GM08714 (cell line): ENCODE results near the gene PHLDA3.

Source experiments
- H3K4me3 ChIP-seq: fragments of 200-500 bp; sonication (Bioruptor generic); 2 replicates; pipeline ENCODE4 v1.5.1; 2014; ENCODE audit warnings: mild to moderate bottlenecking, low read length, inconsistent platforms
- ZNF274 ChIP-seq: IDR thresholded peaks from 2 replicates; pipeline ENCODE4 v1.6.1; 2012; ENCODE audit warnings: mild to moderate bottlenecking, low read depth, low read length

PHLDA3 gene

DNA sequence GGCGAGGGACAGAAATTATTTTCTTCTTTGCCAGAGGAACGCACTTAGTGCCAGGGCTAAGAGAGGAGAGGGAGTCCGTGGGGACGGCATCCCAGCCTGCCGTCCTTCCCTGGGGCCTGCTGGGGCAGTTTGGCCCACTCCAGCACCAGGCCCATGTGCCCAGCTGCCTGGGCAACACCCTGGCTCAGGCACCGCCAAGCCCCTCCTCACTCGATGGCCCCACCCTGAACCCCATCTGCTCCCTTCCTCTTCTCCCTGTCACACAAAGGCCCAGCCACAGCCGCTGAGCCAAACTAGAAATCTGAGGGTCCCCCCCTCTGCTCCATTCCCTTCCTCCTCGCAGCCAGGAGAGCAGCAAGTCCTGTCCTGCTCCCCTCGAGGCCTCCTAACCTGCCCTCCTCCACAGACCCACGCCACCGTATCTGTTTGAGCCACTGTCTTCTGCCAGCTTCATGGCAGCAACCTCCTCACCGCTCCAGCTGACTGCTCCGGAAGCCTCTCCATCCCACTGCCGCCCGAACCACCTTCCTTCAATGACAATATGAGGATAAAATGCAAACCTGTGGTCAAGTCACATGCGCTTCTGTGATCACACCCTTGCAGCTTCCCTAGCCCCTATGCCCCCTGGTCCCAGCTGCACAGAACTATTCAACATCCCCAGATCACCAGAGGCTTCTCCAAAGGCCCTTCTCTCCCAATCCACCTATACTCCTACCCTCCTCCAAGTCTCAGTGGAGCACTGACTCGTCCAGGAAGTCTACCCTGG, 39.1 kb downstream of the PHLDA3 start:
- no peak for TF ChIP-seq ZNF274
- no peak overlapping the region for H3K4me3 ChIP-seq

DNA sequence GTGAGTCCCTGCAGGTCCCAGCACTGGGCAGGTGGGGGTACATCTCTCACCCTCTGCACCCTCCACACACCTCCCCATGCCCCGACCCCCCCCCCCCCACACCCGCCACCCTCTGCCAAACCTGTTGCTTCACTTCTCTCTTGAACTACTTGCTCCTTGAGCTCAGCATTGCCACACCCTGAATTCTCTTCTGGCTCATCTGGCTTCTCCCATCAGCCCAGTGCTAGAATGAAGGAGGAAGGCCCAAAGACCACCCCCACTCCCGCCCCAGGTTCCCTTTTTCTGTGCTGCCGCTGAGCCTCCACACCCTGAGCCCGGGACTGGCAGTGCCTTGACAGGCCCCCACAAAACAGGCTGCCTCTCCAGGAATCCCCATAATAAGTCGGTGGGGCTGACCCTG, 41.0 kb downstream of the PHLDA3 start:
- no peak for TF ChIP-seq ZNF274
- no peak overlapping the region for H3K4me3 ChIP-seq

DNA sequence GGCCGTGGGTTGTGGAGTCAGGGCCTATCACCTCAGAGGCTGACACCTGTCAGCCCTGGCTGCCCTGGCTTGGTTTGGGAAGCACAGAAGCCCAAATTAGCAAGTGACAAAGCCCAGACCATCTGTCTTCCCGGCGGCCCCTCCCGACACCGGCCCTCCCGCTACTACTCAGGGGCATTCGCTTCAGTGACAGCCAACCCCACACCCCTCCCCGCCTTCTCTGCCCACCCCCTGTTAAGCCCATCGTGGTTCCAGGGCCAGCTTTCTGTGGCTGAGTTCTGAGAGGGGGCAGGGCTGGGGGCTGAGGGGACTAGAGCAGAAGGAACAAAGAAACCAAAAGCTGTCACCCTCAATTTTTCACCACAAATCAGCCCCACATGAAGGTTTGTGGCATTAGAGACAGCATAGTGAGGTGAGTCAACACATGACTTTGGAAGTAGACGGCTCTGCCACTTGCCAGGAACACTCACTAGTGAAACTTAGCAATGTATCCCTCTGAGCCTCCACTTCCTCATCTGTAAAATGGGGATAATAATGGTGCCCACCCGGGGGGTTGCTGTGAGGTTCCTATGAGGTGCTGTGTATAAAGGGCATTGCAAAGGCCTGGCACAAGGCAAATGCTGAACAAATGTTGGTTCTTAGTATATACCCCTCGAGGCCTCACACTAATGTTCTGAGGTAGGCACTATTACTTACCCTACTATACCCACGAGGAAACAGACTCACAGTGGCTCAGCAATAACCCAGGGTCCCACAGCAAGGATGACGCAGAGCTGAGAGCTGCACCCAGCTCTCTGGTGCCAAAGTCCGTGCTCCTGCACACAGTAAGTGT, 42.3 kb downstream of the PHLDA3 start:
- TF ChIP-seq ZNF274 = no peak
- no peak overlapping the region for H3K4me3 ChIP-seq

DNA sequence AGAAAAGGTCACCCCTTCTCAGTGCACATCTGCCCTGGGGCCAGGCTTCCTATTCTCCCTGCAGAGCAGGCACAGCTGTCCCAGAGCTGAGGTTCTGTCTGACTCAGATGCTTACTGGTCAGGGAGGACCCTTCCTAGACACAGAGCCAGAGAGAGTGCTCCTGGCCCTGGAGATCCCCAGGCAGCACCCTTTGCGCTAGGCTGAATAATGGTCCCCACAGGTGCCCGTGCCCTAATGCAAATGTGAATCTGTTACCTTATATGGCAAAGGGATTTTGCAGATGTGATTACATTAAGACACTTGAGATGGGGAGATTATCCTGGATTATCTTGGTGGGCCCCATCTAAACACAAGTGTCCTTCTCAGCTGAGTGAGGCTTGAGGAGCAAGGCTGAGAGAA, 44.8 kb downstream of the PHLDA3 start:
- H3K4me3 ChIP-seq = no peak overlapping the region
- no peak for TF ChIP-seq ZNF274

DNA sequence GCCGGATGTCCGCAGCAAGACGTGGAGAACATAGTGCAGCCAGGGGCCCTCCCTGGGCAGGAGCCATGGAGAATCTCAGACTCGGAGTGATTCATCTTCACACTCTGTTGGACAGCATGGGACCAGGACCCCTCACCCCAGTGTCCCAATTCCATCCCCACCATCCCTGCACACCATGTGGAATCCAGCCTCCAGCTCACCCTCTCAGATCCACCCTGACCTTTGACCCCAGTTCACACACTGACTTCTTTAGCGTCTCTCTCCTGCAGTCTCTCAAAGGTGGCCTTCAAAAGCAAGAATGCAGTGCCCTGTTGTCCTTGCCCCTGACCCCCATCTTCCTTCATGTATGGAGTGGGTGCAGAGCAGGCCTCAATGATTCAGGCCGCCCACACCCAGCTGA, 45.3 kb downstream of the PHLDA3 start:
- no peak for TF ChIP-seq ZNF274
- H3K4me3 ChIP-seq = no peak overlapping the region

DNA sequence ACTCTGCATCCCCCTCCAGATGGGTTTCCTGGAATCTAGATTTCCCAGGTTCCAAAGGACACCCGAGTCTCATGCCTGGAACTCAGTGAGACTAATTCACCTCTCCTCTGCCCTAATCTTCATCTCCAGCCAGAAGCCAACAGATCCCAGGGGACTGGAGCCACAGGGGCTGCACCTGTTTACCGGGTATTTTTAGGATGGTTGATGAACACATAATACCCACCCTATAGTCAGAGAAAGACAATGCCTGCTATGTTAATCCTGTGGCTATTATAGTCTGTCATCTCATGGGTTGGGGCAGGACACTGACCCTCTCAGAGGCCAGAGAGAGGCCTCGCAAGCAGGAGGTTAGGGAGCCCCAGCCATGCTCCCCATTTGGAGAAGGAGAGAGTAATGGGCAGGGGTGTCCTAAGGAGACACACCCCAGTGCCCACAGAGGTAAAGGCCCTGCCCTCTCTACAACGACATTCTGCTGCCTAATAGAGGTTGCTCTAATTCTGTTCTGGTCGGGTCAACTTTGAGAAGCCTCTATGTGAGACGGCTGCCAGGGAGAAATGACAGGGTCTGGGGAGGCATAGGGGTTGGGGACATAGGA, 46.5 kb downstream of the PHLDA3 start:
- no peak for TF ChIP-seq ZNF274
- H3K4me3 ChIP-seq = no peak overlapping the region

DNA sequence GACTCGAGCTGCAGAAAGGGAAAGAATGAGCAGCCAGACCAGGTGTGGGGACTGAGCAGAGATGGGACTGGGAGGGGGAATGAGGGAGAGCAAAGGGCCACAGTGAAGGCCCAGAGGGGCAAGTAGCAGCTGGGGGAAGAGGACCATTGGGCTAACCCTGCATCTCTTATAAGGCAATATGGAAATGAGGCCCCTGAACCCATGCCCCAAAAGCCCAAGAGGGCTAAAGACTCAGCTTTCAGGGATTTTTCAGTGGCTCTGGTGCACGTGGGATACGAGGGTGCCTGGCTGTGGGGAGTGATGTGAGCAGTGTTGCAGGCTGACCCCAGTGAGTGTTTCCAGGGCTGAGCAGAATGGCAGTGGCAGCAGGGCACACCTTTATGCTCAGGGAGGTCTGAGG, 47.0 kb downstream of the PHLDA3 start:
- TF ChIP-seq ZNF274 = no peak
- no peak overlapping the region for H3K4me3 ChIP-seq

DNA sequence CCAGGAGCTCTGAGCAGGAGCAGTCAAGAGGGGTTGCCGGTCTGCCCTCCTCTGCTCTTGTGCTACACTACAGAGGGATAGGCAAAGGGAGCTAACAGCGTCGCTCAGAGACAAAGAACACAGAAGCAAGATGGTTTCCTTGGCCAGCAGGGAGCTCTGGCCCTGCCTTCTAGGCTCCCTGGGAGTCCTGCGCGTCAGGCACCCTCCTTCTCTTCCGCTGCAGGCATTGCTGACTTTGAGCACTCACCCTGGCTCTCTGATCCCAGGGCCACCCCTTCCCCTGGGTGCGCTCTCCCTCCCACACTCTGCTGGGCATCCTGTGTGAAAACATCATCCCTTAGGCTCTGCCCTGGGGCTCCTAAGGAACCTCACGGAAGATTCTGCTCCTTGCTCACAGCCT, 47.9 kb downstream of the PHLDA3 start:
- no peak overlapping the region for H3K4me3 ChIP-seq
- no peak for TF ChIP-seq ZNF274

DNA sequence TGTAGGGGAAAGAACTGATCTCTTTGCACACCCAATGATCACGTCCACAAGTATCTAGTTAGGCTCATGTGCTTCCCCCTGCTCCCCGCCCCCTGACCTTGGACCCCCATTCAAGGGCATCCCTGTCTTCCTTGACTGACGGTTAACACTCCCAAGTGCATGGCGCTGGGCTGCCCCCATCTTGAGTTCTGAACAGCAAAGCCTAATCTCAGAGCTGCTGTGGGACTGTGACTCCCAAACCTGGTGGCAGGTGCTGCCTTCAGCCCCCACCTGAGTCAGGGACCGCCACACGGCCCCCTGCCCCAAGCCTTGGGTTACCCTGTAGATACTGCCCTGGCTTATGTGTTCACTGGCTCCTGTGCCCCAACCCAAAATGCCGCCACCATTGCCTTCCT, 48.4 kb downstream of the PHLDA3 start:
- no peak overlapping the region for H3K4me3 ChIP-seq
- TF ChIP-seq ZNF274 = no peak

DNA sequence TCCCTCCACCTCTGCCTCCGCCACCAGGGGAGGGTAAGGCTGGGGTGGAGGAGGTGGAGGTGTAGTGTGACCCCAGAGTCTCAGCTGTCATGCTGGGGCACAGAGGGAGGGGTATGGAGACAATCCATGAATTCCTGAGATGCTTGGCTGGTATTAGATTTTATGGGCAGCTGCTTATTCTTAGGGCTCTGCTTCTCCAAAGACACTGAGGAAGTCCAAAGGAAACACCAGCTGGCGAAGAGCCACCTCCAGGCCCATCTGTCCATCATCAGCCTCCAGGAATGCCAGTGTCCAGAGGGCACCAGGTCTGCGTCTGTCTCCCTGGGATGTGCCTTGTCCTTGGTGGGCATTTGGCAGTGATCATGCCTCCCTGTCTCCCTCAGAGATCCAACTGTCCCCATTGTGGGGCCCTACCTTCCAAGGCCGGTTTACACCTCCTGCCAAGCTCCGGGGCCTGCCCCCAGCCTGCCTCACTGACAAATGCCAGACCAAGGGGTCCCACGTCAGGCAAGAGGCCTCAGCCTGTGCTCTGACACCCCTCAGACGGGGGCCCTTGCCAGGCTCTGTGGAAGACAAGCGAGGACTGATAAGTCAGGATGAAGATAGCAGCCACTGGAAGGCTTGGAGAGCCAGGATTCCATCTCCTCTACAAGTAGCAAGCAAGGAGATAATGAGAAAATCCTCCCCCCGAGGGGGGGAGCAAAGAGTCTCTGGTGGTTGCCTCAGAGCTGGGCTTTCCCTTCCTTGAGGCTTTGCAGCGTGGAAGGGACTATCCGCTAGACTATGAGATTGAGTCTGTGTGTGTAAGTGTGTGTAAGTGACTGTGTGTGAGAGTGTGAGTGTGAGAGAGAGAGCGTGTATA, 49.0 kb downstream of the PHLDA3 start:
- no peak overlapping the region for H3K4me3 ChIP-seq
- no peak for TF ChIP-seq ZNF274

DNA sequence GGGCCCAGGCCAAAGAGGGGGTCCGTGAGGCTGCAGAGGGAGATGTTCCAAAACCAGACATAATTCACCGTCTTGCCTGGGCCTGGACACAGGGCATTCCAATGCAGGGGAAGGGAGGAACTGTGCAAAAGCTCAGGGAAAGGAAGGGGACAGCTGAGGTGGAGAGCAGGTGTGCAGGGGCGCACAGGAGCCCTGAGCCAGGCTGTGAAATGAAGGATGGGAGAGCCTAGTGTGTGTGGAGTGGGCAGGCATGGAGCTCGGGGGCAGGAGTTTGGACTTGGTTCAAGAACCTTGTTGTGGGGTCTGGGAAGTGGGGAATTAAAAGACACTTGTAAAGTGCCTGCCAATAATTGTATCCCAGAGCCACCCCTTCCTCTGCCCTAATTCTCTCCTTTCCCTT, 49.7 kb downstream of the PHLDA3 start:
- H3K4me3 ChIP-seq = no peak overlapping the region
- TF ChIP-seq ZNF274 = no peak

DNA sequence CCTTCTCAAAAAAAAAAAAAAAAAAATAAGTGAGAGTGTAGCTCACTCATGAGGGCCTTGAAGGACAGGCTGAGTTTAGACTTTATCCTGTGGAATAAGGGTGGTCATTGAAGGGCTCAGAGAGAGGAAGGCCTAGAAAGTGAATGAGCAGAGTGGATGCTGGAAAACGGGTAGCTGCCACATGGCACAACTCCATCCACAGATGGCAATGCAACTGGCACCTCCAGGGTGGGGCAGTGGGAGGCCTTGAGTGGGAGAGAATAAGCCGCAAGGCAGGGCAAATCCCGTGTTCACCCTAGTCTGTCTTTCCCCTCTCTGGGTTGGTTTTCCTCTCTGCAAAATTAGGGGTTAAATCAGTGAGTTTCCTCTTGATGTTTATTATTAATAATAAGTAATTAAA, 50.5 kb downstream of the PHLDA3 start:
- H3K4me3 ChIP-seq = no peak overlapping the region
- TF ChIP-seq ZNF274 = no peak
